Fibroblast of skin of abdomen (primary cell): ENCODE results near the gene HIF3A. TPM values are rescaled to one million over a fixed set of nuclear protein-coding genes. Genes with fewer than 3 reads are reported as not detected.
"Not testable (repeated sequence)": the region's sequence is repeated elsewhere in the genome, so short reads cannot be mapped to it uniquely, and the experiment has no call there.

ENCODE experiments used
- DNase-seq: peaks from one replicate; pipeline ENCODE4 v3.0.0-alpha.2; 2013
- polyA plus RNA-seq, 2 experiments: library from polyadenylated mRNA; unstranded; fragments of 120-200 nt; gene quantifications; one replicate each; pipeline ENCODE4 v1.2.1, GENCODE V29; 2013; ENCODE audit not compliant: insufficient read length in 2 of 2

HIF3A gene
- 2.7 TPM for polyA plus RNA-seq (2013, experiment 1 of 2; ENCODE audit: insufficient read length)
- polyA plus RNA-seq (2013, experiment 2 of 2; ENCODE audit: insufficient read length): 2.1 TPM

- peak; percentile 52 for DNase-seq
Measured at GRCh38 chr19:46296722-46297461, at the start of gene HIF3A. HIF3A (plus strand) TSS chr19:46297042; CDS start chr19:46297077, 35 bp downstream.

GRCh38 chr19:46250076-46250735 lies 46.6 kb upstream of the HIF3A start:
- DNase-seq: no peak

DNA sequence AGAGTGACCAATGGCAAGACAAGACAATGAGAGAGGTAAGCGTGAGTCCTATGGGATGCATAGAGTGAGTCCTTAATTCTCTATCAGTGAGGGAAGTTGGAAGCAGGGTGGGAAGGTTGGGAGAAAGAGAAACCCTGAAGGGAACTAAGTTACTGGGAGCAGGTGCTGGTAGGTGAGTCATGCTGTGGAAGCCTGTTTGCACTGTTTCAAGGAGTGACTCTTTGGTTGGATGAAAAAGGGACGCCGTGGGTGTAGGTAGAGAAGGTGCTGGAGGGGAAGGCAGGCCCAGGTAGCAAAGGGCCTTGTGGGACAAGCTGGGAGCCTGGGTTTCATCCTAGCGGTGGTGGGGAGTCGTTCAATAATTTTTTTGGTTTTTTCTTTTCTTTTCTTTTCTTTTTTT lies 45.4 kb upstream of the HIF3A start:
- DNase-seq: no peak

DNA sequence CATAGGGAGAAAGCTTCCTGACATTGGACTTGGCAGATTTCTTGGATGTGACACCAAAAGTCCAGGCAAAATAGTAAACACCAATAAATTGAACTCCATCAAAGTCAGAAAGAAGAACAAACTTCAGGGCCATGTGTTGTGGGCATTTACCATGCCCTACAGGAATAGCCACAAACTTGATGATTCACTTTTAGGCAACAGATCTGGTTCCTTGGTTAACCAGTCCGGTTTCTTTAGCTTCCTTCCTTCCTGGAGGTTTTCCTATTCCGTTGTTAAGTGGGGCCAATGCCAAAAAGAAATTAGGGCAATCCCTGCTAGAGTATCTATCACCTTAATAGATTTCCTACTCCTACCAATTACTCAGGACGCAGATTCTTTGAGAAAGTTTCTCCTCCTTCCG lies 42.1 kb upstream of the HIF3A start:
- no peak for DNase-seq

- no peak for DNase-seq
Measured at GRCh38 chr19:46256855-46257254, 40.0 kb upstream of the HIF3A start.

- DNase-seq: not testable (repeated sequence)
Measured at GRCh38 chr19:46261501-46261900, 35.3 kb upstream of the HIF3A start.

- peak; percentile 47 for DNase-seq
Measured at GRCh38 chr19:46262684-46263296, 34.1 kb upstream of the HIF3A start.

DNA sequence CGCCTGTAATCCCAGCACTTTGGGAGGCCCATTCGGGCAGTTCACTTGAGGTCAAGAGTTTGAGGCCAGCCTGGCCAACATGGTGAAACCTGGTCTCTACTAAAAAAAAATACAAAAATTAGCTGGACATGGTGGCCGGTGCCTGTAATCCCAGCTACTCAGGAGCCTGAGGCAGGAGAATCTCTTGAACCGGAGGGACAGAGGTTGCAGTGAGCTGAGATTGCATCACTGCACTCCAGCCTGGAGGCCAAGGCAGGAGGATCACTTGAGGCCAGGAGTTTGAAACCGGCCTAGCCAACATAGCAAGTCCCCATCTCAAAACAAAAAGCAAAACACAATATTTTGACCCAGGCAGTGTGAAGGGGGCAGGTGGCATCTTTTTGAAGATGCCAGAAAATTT lies 32.0 kb upstream of the HIF3A start:
- not testable (repeated sequence) for DNase-seq

DNA sequence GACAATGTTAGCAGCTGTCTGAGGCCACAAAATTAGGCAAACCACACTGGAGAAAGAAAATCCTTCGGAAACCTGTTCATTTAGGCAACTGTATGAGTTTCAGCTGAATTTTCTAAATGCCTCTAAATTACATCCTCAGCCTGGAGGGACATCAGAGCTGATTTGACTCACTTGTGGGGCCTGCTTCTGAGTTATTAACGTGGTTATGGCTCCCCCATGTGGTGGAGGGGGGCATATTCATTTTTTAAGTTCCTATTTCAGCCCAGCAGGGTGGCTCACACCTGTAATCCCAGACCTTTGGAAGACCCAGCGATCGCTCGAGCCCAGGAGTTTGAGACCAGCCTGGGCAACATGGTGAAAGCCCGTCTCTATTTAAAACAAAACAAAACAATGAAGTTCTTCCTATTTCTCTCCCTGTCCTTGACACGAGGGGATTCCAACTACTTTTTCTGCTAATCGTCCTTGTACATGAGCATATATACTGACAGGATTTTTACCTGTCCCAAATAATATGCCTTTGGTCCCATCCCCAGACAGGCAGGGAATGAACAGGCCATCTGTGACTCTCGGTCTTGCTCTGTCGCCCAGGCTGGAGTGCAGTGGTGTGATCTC lies 31.5 kb upstream of the HIF3A start:
- peak; percentile 82 for DNase-seq

DNA sequence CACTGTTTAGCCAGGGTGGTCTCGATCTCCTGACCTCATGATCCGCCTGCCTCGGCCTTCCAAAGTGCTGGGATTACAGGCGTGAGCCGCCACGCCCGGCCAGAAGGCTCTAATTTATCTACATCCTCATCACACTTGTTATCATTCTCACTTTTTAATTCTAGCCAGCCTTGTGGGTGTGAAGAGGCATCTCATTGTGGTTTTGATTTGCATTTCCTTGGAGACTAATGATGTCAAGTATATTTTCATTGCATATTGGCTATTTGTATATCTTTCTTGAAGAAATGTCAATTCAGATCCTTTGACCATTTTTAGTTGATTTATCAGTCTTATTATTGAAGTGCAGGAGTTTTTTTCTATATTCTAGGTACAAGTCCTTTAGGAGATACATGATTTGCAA lies 27.7 kb upstream of the HIF3A start:
- no peak for DNase-seq

- no peak for DNase-seq
Measured at GRCh38 chr19:46270521-46271256, 26.2 kb upstream of the HIF3A start.

GRCh38 chr19:46271481-46272197 lies 25.2 kb upstream of the HIF3A start:
- peak; percentile 96 for DNase-seq

DNA sequence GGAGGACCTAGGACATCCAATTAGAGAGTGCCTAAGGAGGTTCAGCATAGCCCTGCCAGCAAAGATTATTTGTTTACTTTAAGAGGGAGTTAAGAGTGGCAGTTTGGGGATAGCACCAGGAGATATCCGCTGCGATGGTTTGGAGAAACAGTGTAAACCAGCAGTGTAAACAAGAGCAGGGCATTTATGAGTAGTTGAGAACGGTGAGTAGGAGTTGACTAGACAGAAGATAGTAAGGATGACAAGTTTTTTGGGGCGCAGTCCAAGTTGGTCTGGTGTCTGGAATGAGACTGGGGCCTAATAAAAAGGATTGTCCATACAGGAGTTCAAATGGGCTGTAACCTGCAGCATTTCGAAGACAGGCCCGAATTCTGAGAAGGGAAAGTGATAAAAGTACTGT lies 22.9 kb upstream of the HIF3A start:
- DNase-seq: not testable (repeated sequence)

- no peak for DNase-seq
Measured at GRCh38 chr19:46279177-46279576, 17.7 kb upstream of the HIF3A start.

DNA sequence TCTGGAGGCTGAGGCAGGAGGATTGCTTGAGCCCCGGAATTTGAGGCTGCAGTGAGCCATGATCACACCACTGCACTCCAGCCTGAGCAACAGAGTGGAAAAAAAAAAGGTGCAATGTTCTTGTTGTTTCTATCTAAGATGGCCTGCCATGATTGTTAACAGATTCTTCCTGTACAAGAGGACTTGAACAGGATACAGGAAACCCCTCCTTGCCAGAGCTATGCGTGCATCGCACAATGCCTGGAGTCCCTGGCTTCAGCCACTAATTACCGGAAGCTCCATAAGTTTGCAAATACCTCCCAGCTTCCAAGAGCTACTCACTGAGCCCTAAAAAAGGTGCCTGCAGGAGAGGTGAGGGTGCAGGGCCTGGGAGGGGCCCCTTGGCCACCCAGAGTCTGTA lies 13.1 kb upstream of the HIF3A start:
- no peak for DNase-seq

GRCh38 chr19:46284635-46285034 lies 12.2 kb upstream of the HIF3A start:
- DNase-seq: no peak

- DNase-seq: no peak
Measured at GRCh38 chr19:46287585-46287984, 9.3 kb upstream of the HIF3A start.

- peak; percentile 90 for DNase-seq
Measured at GRCh38 chr19:46288896-46289588, 7.8 kb upstream of the HIF3A start.

- no peak for DNase-seq
Measured at GRCh38 chr19:46289724-46290619, 6.9 kb upstream of the HIF3A start.

DNA sequence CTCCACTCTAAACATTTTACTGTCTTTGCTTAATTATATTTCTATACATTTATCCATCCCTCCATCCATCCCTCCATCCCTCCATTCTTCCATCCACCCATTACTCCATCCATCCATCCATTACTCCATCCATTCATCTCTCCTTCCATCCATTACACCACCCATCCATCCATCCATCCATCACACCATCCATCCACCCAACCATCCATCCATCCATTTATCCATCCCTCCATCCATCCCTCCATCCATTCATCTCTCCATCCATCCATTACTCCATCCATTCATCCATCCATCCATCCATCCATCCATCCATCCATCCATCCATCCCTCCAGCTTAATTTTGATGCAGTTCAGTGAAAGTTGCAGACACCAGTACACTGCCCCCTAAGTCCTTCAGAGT lies 5.0 kb upstream of the HIF3A start:
- DNase-seq: no peak
